Measurements from ENCODE around the gene FGF22.
"Not testable (repeated sequence)": the region's sequence is repeated elsewhere in the genome, so short reads cannot be mapped to it uniquely, and the experiment has no call there.

Gene FGF22

DNA sequence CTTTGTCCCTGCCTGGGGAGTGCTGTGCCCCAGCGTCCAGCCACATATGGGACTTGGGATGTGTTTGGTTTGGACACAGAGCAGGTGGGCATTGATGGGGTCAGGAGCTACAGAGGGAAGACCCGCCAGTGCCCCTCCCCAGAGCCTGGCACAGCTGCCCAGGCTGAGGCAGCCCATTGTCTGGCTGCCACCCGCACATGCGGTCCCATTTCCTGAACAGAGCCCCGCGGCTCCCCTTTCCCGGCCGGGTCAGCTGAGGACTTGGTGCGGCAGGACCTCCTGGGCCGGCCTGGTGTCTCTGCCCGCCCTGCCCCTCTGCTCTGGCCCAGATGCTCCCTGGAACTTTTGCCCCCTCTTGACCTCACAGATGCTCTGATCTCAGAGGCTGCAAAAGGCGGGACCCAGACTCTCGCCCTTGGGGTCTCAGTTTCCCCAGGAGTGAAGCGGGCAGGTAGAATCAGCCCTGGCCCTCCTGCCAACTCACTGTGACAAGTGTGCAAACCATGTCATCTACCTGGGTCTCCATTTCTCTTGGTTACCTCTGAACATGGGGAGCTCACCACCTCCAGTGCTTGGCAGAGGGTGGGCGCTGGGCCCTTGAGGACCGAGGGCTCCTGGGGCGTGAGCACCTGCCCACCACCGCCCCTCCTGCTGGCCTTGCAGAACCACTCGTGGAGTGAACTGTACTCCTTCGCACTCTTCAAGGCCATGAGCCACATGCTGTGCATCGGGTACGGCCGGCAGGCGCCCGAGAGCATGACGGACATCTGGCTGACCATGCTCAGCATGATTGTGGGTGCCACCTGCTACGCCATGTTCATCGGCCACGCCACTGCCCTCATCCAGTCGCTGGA is 32.2 kb upstream of the FGF22 start:
- DNase-seq (ENCODE audit: low read depth, low spot score), result no peak

DNA sequence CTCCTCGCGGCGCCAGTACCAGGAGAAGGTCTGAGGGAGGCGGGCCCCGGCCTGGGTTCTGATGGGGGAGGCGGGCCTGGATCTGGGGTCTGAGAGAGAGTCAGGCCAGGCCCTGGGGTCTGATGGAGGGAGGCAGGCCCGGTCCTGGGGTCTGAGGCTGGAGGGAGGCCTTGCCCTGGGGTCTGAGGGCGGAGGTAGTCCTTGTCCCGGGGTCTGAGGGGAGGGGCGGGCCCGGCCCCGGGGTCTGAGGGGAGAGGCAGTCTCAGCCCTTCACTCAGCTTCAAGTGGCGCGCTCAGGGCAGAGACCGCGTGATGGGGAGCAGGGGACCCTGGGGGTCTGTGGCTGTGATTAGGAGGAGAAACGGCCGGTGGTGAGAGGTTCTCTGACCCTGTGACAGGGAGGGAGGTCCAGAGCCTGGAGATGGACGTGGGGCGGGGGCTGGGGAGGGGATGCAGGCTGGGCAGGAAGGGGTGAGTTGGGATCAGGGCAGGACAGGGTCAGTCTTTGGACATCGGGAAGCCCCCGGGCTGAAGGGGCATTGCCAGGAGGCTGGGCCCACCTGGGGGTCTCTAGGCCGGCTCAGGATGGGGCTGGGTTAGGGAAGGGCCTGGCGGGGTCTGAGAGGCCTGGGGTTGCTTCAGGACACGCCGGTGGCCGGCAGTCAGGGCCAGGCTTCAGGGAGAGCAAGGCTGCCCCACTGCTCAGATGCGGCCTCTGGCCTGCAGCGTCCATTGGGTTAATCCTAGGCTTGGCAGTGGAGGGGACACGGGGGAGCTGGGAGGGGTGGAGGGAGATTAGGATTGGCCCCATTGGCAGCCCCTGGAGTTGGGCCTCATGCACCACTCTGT is 31.3 kb upstream of the FGF22 start:
- no peak for DNase-seq (ENCODE audit: low read depth, low spot score)

DNA sequence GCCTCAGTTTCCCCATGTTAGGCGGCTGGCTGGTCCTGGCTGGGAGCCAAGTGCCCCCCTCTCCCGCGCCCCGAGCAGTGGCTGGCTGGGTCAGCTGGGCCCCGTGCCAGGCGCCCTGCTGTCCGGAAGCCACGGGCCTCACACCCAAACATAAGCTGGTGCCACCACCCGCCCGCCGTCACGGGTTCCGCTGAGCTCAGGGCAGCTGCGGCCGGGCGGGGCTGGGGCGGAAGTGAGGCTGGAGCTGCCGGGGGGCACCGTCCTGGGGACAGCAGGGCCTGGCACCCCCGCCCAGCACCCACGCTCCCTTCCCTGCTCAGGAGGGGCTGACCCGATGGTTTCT is 30.7 kb upstream of the FGF22 start:
- no peak for DNase-seq (ENCODE audit: low read depth, low spot score)

DNA sequence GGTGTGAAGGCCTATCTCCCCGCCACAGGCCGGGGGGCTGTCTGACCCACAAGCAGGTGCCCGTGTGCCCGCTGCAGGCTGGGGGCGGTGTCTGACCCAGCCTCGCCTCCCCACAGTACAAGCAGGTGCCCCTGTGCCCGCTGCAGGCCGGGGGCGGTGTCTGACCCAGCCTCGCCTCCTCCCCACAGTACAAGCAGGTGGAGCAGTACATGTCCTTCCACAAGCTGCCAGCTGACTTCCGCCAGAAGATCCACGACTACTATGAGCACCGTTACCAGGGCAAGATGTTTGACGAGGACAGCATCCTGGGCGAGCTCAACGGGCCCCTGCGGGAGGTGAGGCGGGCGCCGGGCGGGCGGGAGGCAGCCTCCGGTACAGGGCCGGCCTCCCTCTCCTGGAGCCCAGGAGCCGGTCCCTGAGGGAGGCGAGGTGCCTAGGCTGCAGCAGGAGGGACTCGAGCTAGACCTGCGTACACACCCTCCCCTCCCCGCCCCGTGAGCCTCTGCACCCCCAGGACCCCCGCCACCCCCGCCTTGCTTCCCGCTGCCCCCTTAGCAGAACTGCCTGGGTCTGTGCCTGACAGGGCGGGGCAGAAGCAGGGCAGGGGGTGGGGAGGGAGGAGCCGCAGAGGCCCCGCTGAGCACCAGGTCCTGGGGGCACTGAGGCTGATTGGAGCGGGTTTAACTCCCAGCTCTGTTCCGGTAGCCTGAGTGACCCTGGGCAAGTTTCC is 29.4 kb upstream of the FGF22 start:
- no peak for DNase-seq (ENCODE audit: low read depth, low spot score)

DNA sequence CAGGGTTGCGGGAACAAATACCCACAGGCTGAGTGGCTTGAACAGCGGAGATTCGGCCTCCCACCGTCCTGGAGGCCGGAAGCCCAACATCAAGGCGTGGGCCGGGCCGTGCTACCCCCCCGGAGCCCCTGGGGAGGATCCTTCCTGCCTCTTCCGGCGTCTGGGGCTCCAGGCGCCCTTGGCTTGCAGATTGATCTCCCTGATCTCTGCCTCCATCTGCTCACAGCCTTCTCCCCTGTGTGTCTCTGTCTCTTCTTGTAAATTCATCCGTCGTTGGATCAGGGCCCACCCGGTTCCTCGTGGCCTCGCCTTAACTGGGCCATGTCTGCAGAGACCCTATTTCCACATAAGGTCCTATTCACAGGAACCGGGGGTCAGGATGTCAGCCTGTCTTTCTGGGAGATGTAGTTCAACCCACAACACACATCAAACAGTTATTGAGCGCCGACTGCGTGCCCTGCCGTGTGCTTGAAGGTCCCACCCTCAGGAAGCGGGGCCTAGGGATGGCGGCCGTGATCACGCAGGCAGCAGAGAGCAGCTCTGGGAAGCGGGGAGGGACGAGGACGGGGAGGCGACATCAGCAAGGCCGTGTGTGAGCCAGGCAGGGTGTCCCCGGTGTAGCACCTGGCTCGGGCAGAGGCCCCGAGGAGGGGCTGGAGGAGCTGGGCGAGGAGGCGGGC is 28.7 kb upstream of the FGF22 start:
- DNase-seq (ENCODE audit: low read depth, low spot score), result peak; percentile 78

DNA sequence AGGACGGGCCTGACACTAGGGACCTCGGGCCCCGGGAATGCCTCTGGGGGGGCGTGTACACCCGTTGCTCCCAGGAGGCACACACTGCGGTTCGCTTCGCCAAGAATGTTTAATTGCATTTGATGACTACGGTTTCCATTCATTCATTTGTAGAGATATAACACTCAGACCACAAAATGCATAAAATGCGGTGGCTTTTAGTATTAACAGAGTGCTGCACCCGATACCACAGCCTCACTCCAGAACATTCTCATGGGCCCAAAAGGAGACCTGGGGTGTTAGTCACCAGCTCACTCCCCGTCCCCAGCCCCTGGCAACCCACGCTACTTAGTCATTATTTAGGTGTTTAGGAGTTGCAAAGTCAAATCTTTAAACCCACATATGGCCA is 28.2 kb upstream of the FGF22 start:
- no peak for DNase-seq (ENCODE audit: low read depth, low spot score)

DNA sequence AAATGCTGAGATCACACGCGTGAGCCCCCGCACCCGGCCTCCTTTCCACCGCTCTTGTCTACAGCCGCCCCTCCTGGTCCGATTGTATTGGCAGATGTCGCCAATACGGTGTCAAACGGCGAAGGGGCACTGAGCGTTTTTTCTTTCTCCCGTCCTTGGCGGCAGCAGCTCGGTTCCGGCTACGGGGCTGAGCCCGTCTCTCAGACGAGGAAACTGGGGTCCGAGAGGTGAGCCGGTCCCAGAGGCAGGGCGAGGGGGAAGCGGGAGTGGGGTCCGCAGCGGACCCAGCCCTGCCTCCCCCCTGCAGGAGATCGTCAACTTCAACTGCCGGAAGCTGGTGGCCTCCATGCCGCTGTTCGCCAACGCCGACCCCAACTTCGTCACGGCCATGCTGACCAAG is 26.7 kb upstream of the FGF22 start:
- DNase-seq (ENCODE audit: low read depth, low spot score), result no peak

DNA sequence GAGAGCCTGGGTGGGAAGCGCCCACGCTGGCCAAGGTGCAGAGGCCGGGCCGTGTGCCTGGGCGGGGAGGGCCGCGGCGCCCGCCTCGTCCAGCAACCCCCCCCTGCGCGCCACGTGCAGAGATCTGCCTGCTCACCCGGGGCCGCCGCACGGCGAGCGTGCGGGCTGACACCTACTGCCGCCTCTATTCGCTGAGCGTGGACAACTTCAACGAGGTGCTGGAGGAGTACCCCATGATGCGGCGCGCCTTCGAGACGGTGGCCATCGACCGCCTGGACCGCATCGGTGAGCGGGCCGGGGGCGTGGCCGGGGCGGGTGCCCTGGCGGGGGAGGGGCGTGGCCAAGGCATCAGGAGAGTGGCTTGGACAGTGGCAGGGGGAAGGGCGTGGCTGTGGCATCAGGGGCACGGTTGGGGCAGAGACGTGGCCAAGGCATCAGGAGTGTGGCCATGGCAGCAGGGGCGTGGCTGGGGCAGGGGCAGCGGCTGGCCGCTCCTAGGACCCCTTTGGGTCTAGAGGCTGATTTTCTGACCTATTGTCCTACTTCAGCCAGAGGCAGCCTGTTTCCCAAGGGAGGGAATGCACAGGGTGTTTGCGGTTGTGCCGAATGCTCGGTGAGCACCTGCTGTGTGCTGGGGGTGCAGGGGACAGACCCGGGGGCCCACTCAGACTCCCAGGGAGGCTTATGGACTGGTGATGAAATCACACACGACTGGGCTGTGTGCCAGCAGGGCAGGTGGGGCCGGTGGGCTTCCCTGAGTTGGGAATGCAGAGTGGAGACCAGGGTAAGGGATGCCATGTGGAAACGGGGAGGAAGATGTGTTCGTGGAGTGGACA is 25.7 kb upstream of the FGF22 start:
- no peak for DNase-seq (ENCODE audit: low read depth, low spot score)

DNA sequence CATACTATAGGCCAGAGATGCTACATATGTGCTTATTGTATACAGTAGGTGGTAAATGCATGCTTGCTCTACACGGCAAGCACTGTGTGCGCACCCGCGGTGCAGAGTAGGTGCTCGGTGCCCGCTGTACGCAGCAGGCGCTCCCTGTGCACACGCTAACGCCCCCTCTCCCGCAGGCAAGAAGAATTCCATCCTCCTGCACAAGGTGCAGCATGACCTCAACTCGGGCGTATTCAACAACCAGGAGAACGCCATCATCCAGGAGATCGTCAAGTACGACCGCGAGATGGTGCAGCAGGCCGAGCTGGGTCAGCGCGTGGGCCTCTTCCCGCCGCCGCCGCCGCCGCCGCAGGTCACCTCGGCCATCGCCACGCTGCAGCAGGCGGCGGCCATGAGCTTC is 24.1 kb upstream of the FGF22 start:
- no peak for DNase-seq (ENCODE audit: low read depth, low spot score)

DNA sequence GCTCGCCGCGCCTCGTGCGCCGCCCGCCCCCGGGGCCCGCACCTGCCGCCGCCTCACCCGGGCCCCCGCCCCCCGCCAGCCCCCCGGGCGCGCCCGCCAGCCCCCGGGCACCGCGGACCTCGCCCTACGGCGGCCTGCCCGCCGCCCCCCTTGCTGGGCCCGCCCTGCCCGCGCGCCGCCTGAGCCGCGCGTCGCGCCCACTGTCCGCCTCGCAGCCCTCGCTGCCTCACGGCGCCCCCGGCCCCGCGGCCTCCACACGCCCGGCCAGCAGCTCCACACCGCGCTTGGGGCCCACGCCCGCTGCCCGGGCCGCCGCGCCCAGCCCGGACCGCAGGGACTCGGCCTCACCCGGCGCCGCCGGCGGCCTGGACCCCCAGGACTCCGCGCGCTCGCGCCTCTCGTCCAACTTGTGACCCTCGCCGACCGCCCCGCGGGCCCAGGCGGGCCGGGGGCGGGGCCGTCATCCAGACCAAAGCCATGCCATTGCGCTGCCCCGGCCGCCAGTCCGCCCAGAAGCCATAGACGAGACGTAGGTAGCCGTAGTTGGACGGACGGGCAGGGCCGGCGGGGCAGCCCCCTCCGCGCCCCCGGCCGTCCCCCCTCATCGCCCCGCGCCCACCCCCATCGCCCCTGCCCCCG is 23.5 kb upstream of the FGF22 start:
- peak; percentile 42 for DNase-seq (ENCODE audit: low read depth, low spot score)

DNA sequence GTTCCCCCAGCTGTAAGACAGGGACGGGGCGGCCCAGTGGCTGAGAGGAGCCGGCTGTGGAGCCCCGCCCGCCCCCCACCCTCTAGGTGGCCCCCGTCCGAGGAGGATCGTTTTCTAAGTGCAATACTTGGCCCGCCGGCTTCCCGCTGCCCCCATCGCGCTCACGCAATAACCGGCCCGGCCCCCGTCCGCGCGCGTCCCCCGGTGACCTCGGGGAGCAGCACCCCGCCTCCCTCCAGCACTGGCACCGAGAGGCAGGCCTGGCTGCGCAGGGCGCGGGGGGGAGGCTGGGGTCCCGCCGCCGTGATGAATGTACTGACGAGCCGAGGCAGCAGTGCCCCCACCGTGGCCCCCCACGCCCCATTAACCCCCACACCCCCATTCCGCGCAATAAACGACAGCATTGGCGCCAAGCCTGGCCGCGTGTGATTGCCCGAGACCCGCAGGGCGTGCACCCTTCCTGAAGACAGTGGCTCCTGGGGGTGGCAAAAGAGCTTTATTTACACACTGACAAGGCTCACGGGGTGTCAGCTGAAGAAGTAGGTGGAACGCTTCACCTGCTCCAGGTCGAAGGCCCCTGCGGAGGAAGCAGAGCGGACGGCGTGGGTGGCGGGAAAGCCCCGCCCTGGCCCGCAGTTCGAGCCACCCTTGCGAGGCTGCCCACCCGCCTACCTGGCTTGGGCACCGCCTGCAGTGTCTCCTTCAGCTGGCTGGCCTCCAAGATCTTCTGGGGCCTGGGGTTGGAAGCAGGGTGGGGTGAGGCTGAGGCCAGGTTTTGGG is 22.7 kb upstream of the FGF22 start:
- DNase-seq (ENCODE audit: low read depth, low spot score), result no peak

DNA sequence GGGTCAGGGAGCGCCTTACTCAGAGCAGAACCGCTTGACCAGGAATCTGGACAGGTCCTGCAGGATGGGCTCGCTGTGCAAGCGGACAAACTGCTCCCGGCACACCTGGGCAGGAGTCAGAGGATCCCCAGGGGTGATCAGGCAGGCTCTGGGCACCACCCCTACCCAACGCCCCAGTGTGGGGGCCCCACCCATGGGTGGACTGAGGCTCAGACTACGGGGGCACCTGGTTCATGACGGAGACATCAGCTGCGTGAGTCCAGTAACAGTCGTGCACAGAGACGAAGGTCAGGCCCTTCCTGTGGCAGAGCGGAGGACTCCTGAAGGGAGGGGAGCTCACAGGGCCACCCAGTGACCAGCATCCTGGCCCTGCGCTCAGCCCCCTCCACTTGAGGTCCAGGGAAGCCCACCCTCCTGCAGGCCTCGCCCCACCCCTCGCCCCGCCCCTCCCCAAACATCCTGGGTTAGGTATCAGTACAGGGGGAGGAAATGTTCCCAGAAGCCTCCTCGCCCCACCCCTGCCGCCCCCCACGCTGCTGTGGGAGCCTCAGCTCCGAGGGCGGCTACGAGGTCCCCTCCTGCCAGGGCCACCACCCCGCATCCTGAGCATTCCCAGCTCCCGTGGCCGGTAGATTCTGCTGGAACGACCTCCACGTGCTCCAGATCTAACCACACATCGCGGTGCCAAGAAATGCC is 22.0 kb upstream of the FGF22 start:
- DNase-seq (ENCODE audit: low read depth, low spot score), result no peak

DNA sequence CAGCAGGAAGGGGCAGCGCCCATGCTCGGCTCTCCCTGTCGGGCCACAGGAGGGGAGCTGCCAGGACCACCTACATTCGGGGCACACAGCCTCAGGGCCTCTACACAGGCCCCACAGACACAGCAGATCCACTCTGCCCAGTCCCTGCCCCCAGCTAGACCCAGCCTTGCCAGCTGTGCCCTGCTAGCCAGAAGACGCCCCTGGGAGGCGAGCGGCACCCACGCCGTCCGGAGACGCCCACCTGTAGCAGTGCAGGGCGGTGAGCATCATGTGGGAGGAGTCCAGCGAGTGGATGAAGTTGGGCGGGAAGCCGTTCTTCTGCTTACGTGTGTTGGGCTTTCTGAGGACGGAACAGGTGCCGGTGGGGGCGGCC is 21.4 kb upstream of the FGF22 start:
- DNase-seq (ENCODE audit: low read depth, low spot score), result no peak

DNA sequence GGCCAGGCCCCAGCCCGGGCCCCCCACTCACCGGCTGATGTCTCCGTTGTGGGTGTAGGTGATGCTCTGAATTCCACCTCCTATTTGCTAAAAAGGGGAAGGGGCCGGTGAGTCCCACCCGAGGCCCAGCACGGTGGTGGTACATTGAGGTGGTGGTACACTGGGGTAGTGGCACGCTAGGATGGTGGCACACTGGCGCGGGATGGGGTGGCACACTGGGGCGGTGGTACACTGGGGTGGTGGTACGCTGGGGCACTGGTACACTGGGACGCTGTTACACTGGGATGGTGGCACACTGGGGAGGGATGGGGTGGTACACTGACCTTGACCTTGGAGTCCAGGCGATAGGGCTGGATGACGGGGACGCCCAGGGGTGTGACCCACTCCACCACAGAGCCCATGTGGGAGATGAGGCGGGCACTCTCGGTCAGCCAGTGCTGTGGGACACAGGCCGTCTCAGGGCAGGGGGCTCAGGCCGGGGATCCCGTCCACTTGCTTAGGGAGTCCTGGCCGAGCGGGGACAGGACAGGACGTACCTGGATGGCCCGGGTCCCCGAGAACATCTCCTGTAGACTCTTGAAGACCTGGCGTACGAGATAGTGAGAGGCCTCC is 20.9 kb upstream of the FGF22 start:
- DNase-seq (ENCODE audit: low read depth, low spot score), result no peak

DNA sequence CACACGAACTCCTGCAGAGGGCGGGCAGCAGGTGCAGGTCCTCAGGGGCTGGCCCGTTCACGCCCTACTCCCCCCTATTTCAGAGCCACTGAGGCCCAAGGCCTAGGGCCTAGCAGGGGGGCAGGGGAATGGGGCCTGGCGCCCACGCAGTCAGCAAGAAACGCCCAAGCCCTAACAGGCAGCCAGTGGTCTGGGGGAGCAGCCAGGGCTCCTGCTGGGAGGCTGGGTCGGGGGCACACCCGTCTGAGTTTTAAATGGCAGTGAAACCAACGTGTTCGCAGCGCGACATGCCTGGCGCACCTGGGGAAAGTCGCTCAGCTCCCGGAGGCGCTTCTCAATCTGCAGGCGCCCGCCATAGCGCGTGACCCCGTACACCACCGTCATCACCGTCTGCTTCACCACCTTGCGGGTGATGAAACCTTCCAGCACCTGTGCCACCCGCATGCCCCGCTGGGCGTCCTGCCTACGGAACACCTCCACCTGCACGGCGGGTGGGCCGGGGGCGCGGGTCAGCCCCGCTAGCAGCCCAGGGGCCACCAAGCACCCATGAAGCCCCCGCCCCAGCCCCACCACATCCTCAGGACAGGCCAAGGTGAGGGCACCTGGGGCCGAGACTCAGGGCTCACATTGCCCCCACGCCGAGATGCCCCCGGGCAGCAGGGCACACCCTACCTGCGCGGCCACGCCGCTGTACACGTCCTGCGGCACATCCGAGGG is 20.2 kb upstream of the FGF22 start:
- no peak for DNase-seq (ENCODE audit: low read depth, low spot score)

DNA sequence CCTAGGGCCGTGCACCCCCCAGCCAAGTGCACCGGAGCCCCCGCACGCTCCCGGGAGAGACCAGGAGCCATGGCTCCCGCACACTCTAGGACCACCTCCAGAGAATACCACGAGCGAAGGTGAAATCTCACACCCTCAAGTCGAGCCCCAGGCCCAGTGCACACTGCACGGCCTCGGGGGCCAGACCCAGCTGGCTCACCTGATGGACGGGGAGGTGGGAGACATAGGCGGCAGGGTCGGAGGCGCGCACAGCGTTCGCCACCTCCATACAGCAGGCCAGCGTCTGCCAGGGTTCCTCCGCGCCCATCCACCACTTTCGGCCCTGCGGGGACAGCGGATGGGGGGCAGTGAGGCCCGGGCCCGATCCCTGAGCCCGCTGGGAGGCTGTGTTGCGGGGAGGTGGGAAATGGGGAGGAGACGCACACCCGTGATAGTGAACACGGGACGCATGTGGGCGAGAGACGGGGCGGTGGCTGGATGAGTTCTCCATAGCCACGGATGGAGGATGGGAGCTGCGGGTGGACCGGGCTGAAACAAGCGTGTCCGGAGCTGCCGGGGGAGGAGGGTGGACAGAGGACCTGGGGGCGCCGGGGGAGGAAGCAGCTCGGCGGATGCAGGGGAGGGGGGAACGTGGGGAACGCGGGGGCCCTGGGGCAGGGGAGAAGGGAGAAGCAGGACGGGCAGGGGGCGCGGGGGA is 19.4 kb upstream of the FGF22 start:
- DNase-seq (ENCODE audit: low read depth, low spot score), result no peak

DNA sequence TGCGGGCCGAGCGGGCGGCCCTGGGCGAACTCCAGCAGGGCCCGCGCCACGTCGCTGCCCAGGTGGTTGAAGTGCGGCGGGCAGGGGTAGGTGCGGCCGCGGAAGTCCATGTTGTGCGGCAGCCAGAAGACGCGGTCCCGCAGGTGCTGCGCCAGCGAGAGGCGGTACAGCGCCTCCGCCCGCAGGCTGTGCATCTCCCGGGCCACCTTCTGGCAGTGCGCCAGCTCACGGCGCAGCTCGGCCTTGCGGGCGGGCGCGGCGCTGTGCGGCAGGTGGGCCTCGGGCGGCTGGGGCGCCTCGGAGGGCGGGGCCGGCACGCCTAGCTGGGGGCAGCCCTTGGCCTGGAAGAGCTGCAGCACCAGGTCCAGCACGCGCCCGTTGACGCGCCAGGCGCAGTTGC is 18.5 kb upstream of the FGF22 start:
- DNase-seq (ENCODE audit: low read depth, low spot score), result not testable (repeated sequence)

Measured in ELF-1 (cell line).